Measurements from ENCODE around the gene ROM1.
"Not testable (repeated sequence)": the region's sequence is repeated elsewhere in the genome, so short reads cannot be mapped to it uniquely, and the experiment has no call there.

ROM1 gene

DNA sequence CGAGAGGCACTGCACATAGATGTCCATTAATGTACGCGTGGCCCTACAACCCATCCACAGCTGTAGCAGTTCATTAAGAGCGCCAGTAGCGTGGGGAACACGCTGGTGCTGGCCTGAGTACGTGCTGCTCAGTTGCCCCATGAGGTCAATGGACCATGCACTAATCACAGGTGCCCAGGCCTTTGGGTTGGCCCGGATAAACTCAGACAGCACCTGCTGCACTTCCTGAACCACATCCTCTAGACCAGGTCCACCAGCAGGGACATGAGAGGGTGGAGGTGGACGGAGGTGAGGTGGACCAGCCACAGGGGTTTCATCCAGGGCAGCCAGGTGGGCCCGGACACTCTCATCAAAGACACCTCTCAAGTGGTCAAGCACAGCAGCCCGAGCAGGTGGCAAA lies 36.4 kb downstream of the ROM1 start:
- DNase-seq (ENCODE audit: low read depth in 2 of 2), result no peak

DNA sequence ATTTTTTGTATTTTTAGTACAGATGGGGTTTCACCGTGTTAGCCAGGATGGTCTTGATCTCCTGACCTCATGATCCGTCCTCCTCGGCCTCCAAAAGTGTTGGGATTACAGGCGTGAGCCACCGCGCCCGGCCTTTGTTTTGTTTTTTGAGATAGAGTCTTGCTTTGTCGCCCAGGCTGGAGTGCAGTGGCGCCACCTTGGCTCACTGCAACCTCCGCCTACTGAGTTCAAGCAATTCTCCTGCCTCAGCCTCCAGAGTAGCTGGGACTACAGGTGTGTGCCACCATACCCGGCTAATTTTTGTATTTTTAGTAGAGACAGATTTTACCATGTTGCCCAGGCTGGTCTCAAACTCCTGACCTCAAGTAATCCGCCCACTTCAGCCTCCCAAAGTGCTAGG lies 37.2 kb downstream of the ROM1 start:
- DNase-seq (ENCODE audit: low read depth in 2 of 2), result not testable (repeated sequence)

DNA sequence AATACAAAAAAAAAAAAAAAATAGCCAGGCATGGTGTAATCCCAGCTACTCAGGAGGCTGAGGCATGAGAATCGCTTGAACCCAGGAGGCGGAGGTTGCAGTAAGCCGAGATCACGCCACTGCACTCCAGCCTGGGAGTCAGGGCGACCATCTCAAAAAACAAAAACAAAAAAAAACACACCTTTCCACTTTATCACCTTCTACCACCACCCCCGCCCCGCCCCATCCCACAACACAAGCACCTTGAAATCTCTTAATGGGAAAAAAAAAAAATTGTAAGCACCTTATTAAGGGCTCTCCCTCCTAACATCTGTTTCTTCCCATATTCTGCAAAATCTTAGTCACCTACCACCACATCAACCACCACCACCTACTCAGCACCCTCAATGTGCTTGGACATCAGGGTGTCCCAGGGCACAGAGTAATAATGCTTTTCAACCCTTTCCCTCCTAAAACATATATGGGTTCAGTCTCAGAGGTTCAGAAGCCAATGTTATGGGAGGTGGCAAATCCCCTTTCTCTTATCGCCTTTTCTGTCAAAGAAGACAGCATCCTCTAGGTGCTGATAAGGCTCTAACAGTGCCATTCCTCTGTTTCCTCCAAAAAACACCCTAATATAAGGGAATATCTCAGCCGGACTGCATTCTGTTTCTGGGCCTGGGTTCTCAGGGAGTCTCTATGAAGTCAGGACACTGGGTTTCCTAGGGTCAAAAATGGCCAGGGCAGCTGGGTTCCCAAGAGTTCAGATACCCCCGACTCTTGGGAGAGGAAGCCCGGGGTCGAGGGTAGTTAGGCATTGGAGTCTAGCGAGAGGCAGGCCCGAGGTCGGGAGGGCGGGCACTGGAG lies 39.3 kb downstream of the ROM1 start:
- no peak for DNase-seq (ENCODE audit: low read depth in 2 of 2)

DNA sequence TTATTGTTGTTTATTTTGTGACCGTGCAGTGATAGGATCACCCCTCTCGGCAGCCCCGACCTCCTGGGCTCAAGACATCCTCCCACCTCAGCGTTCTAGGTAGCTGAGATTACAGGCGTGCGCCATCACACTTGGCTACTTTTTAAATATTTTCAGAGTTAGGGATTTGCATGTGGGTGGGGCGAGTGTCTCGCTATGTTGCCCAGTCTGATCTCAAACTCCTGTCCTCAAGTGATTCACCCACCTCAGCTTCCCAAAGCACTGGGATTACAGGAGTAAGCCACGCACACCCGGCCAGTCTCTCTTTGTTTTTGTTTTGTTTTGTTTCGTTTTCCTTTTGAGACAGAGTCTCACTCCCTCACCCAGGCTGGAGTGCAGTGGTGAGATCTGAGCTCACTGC lies 41.2 kb downstream of the ROM1 start:
- DNase-seq (ENCODE audit: low read depth in 2 of 2), result no peak

DNA sequence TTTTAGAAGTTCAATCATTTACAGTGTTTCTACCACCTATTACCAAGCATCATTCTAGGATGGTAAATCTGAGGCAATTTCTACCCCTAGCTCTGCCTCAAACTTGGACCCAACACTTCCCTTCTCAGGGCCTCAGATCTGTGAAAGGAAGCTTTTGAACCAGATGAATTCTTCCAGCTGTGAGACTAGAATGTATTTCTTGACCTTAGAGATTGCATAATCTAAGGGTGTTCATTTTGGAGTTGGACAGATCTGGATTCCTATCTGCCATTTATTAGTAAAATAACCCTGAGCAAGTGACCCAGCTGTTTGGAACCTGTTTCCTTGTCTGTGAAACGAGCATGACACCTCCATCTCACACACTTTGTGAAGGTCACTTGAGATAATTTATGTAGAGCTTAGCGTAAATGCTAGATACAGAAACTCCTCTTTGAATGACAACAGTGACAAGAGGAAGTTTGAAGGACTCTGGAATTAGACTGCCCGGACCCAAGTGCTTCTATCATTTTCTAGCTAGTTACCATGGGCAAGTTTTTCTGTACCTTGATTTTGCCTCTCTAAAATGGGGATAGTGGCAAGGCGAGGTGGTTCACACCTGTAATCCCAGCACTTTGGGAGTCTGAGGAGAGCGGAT lies 43.9 kb downstream of the ROM1 start:
- no peak for DNase-seq (ENCODE audit: low read depth in 2 of 2)

DNA sequence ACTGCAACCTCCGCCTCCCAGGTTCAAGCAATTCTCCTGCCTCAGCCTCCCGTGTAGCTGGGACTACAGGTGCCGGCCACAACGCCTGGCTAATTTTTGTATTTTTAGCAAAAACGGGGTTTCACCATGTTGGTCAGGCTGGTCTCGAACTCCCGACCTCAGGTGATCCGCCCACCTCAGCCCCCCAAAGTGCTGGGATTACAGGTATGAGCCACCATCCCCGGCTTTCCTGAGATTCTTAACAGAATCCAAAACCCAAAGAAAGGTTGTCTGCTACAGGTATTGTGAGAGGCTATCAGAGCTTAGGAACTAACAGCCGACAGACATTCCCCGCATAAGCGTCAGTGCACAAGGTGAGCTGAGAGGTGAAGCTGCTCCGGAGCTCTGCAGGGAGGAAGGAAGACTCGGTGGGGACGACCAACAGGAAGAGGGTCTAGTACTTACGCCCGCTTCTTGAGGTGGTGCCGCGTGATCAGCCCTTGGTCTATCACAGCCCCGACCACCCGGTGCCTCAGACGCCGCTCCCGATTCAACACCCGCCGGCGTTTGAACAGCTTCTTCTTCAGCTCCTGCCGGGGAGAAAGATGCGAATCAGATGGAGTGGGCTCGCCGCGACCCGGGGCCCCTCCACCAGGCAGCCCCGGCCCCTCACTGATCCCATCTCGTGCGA lies 51.5 kb downstream of the ROM1 start:
- no peak for DNase-seq (ENCODE audit: low read depth in 2 of 2)
